ENCODE measurements around the gene SLC12A3. TPM values are rescaled to one million over a fixed set of nuclear protein-coding genes. Genes with fewer than 3 reads are reported as not detected.

SLC12A3 gene
- total RNA-seq, 4 donors from 2014 or later: not detected

DNA sequence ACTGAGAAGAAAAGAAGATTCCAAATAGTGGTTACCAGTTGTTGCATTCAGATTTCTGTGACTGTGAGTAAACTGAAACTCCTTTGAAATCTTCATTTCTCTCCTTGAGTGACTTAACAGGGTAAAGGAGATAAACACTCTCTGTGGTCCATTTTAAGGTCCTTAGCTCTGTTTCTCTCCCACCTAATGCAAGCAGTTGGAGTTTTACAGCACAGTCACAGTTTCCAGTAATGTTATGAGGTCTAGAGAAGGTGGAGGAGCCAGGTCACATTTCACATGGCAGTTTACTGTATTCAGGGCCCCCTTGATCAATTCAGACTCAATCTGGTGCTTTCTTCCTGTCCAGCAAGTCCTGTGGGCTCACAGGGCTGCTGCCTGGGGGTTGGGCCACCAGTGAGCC lies 32.2 kb upstream of the SLC12A3 start:
- intact Hi-C loops (cut with DNase I): no loop called here
- H3K4me3 ChIP-seq: no peak overlapping the region
- peaks cover 4 to 92% (median 9%) of the 10 kb centered on the region in 3 donors for H3K36me3 ChIP-seq
- no peaks in the 10 kb centered on the region for H3K27me3 ChIP-seq
- DNase-seq: no peak
- no peaks in the 10 kb centered on the region for H3K9me3 ChIP-seq
- H3K4me1 ChIP-seq: no peaks in the 10 kb centered on the region
- no peak for TF ChIP-seq POLR2A (IDR thresholded peaks at IDR 0.05)
- TF ChIP-seq, protein P1, sequence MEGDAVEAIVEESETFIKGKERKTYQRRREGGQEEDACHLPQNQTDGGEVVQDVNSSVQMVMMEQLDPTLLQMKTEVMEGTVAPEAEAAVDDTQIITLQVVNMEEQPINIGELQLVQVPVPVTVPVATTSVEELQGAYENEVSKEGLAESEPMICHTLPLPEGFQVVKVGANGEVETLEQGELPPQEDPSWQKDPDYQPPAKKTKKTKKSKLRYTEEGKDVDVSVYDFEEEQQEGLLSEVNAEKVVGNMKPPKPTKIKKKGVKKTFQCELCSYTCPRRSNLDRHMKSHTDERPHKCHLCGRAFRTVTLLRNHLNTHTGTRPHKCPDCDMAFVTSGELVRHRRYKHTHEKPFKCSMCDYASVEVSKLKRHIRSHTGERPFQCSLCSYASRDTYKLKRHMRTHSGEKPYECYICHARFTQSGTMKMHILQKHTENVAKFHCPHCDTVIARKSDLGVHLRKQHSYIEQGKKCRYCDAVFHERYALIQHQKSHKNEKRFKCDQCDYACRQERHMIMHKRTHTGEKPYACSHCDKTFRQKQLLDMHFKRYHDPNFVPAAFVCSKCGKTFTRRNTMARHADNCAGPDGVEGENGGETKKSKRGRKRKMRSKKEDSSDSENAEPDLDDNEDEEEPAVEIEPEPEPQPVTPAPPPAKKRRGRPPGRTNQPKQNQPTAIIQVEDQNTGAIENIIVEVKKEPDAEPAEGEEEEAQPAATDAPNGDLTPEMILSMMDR (IDR thresholded peaks at IDR 0.05): no peak
- no peak overlapping the region for H3K27ac ChIP-seq

DNA sequence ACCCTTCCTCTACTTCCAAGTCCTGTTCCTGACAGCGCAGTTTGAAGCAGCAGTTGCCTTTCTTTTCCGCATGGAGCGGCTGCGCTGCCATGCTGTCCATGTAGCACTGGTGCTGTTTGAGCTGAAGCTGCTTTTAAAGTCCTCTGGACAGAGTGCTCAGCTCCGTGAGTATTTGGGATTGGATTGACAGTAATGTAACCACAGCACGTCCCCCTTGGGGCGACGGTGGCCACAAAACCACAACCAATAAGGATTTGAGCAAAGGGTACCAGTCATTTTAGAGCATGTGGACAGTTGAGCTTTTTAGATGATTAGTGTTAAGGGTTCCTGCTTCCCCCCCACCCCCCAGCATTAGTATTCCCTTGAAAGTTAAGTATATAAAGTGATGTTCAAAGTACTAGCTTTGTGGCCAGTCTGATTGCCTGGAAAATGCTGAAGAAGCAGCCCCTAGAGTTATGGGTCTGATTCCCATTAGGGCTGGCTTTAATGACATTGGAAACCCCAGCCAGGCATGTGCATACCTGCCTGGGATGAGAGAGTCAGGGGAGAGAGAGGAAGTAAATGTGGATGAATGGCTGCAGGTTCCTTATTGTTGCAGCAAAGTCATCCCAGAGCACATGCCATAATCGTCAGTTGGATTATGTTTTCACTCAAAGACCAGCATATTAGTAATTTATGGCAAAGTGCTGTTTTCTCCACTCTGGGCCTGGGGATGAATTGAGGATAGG lies 31.6 kb upstream of the SLC12A3 start:
- H3K36me3 ChIP-seq: peaks cover 4 to 98% (median 9%) of the 10 kb centered on the region in 3 donors
- intact Hi-C loops (cut with DNase I): no loop called here

DNA sequence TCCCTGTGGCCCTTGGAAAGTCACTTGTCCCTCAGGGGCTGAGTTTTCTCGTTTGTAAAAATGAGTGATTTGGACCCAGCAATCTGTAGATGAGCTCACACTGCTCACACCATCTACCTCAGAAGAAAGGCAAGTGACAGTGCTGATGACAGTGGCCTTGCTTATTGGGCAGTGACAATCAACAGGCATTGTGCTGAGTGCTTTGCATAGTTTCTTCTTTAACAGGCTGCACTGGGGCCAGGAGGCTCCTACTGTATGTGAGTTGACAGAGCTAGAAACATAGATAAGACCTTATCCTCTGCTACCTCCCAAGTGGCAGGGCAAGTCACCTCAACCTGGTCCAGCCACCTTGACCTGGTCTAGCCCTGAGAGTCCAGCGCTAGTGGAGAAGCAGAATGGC lies 29.7 kb upstream of the SLC12A3 start:
- H3K27ac ChIP-seq: no peak overlapping the region
- intact Hi-C loops (cut with DNase I): no loop called here
- H3K9me3 ChIP-seq: no peaks in the 10 kb centered on the region
- no peak for TF ChIP-seq POLR2A (IDR thresholded peaks at IDR 0.05)
- TF ChIP-seq, protein P1 (IDR thresholded peaks at IDR 0.05): no peak
- H3K4me1 ChIP-seq: no peaks in the 10 kb centered on the region
- no peaks in the 10 kb centered on the region for H3K27me3 ChIP-seq
- no peak for DNase-seq
- peaks cover 4 to 98% (median 9%) of the 10 kb centered on the region in 3 donors for H3K36me3 ChIP-seq
- no peak overlapping the region for H3K4me3 ChIP-seq
- WGBS, 2 donors: 69 to 100% methylated on average over 1 to 2 of the region's 2 CpGs

More for the DNA sequence above, 31.6 kb upstream of the SLC12A3 start:
- 81% methylated on average over 5 to 9 of the region's 9 CpGs for WGBS, 2 donors
- no peak overlapping the region for H3K4me3 ChIP-seq
- no peak for TF ChIP-seq POLR2A (IDR thresholded peaks at IDR 0.05)
- TF ChIP-seq, protein P1 (IDR thresholded peaks at IDR 0.05): no peak
- no peaks in the 10 kb centered on the region for H3K4me1 ChIP-seq
- no peaks in the 10 kb centered on the region for H3K27me3 ChIP-seq
- DNase-seq: no peak
- H3K27ac ChIP-seq: no peak overlapping the region
- H3K9me3 ChIP-seq: no peaks in the 10 kb centered on the region

DNA sequence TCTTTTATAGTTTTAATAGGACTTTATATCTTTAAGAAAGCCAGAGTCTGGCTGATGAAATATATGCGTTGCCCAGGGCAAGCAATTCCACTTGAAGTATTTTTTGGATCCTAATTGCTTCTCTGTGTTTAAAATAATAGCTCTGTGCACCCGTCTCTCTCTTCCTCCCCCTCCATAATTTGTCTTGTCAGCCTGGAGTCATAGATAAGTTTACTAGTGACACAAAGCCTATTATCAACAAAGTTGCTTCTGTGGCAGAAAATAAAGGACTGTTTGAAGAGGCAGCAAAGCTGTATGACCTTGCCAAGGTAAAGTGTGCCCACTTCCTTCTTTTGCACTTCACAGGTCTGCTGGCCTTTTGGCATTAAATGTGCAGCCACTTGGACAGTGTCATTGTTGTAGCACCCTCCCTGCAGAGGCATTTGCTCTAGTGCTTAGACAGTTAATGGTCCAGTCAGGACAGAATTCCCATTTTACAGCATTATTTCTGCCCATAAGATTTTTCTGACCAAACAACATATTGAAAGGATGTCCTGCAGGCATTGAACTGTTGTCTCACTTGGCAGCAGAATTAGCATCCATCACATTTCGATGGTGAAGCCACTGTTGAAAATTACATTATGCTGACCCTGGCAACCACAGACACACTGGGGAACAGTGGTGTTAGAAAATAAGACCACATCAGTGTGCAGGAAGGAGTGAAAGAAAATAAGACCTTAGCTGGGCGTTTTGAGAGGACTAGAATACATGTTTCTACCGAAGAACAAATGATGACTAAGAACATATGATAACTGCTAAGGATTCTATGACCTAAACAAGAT lies 28.4 kb upstream of the SLC12A3 start:
- no peaks in the 10 kb centered on the region for H3K9me3 ChIP-seq
- no peak overlapping the region for H3K4me3 ChIP-seq
- H3K4me1 ChIP-seq: no peaks in the 10 kb centered on the region
- DNase-seq: no peak
- no peak overlapping the region for H3K27ac ChIP-seq
- WGBS, 2 donors: 63 to 73% methylated on average over 5 of the region's 5 CpGs
- H3K36me3 ChIP-seq: peaks cover 4 to 100% (median 9%) of the 10 kb centered on the region in 3 donors
- TF ChIP-seq, protein P1 (IDR thresholded peaks at IDR 0.05): no peak
- no peak for TF ChIP-seq POLR2A (IDR thresholded peaks at IDR 0.05)
- H3K27me3 ChIP-seq: no peaks in the 10 kb centered on the region
- intact Hi-C loops (cut with DNase I): no loop called here
